Heart left ventricle (tissue), 16 donors: ENCODE data around the gene ZNF587B. TPM values are rescaled to one million over a fixed set of nuclear protein-coding genes. Genes with fewer than 3 reads are reported as not detected.
"Not testable (repeated sequence)": the region's sequence is repeated elsewhere in the genome, so short reads cannot be mapped to it uniquely, and the experiment has no call there.

Experiments
- ATAC-seq, 4 donors: fragments of 200-7000 bp; cut with Tn5 transposase; one replicate each; pipeline ENCODE4 v1.9.1; 2020 to 2022; ENCODE audit warnings: moderate library complexity in 4 of 4, mild to moderate bottlenecking in 3 of 4, moderate number of reproducible peaks in 1 of 4
- DNase-seq, 5 donors: peaks; one replicate each; pipeline ENCODE4 v3.0.0-alpha.2; 2020
- H3K27ac ChIP-seq, 12 donors: fragments of 200-600 bp; sonication (generic) in 4 of 12; one replicate each; pipeline versions ENCODE4 v1.5.0 to v1.8.0; 2016 to 2022; ENCODE audit warnings: mild to moderate bottlenecking in 2 of 12
- H3K27me3 ChIP-seq, 9 donors: fragments of 200-600 bp; sonication (generic) in 2 of 9; one replicate each; pipeline versions ENCODE4 v1.5.1 to v1.8.0; 2016 to 2022; ENCODE audit warnings: mild to moderate bottlenecking in 3 of 9
- H3K36me3 ChIP-seq, 9 donors: fragments of 200-600 bp; sonication (generic) in 2 of 9; one replicate each; pipeline versions ENCODE4 v1.5.0 to v1.8.0; 2018 to 2022; ENCODE audit warnings: mild to moderate bottlenecking in 2 of 9
- H3K4me1 ChIP-seq, 12 donors: fragments of 200-600 bp; sonication (generic) in 4 of 12; one replicate each; pipeline versions ENCODE4 v1.5.0 to v1.8.0; 2016 to 2022; ENCODE audit warnings: mild to moderate bottlenecking in 3 of 12
- H3K4me3 ChIP-seq, 12 donors: fragments of 200-600 bp; sonication (generic) in 4 of 12; one replicate each; pipeline versions ENCODE4 v1.5.0 to v1.8.0; 2017 to 2022; ENCODE audit warnings: mild to moderate bottlenecking in 9 of 12, moderate library complexity in 4 of 12
- H3K9me3 ChIP-seq, 12 donors: fragments of 200-600 bp; sonication (generic) in 4 of 12; one replicate each; pipeline versions ENCODE4 v1.5.0 to v1.8.0; 2016 to 2022; ENCODE audit warnings: mild to moderate bottlenecking in 1 of 12
- CTCF ChIP-seq, 12 donors: fragments of 200-600 bp; sonication (generic) in 4 of 12; IDR thresholded peaks; one replicate each; pipeline versions ENCODE4 v1.5.0 to v1.8.0; 2018 to 2022; ENCODE audit warnings: antibody characterized with exemption in 12 of 12, mild to moderate bottlenecking in 5 of 12
- POLR2A ChIP-seq, 2 donors: fragments of 450-650 bp; IDR thresholded peaks; one replicate each; pipeline ENCODE4 v1.6.1; 2017; ENCODE audit warnings: antibody characterized with exemption in 2 of 2, mild to moderate bottlenecking in 2 of 2, moderate library complexity in 2 of 2
- WGBS, 4 donors: extraction: QIAGEN DNeasy Blood & Tissue Kit in 2 of 4; methylation state at CpG; one replicate each; pipeline versions ENCODE4 v1.1.5 to v1.1.7; 2013 to 2018; 5-methylcytosine and 5-hydroxymethylcytosine counted together
- intact Hi-C, 10 donors: fragments of 100-400 bp; cut with DNase I; formaldehyde crosslinking; loops; one replicate each; pipeline versions ENCODE4 v1.11.1 to v1.14.2; 2022
- polyA plus RNA-seq, 2 donors: library from polyadenylated mRNA; stranded (reverse); fragments of 200-250 nt; gene quantifications; one replicate each; pipeline ENCODE4 v1.2.3, GENCODE V29; 2013
- total RNA-seq, 9 donors: library from RNA; depleted of rRNA in 2 of 9; stranded (reverse); fragments of >200 nt in 2 of 9; fragmentation: NEBNext Ultra II Directional in 3 of 9; extraction: Animal tissue kit (Norgen Biotek cat#: 25700) in 3 of 9; gene quantifications; one replicate each; pipeline versions ENCODE4 v1.1.0 to v1.2.4, GENCODE V29; 2016 to 2023
- donor health status: ischemic (EF 13 %, LVEDD 7.1; RV severe dilation, severe dysfunction).
- donor health status: healthy with polysubstance abuse.
- donor health status: DM: no; HTN: yes; CAD: no.
- donor health status: DM: no; HTN: no; CAD: no.
- donor health status: ischemic (EF 25% LVEDD 6.9; RV normal size, moderate dysfunction).
- donor health status: ischemic (EF 25% LVEDD 5.7; RV mildly dilated, moderate dysfunction).
- donor health status: healthy.
- donor health status: DM: yes; HTN: yes; CAD: no.
- donor health status: ischemic (EF 35%, LVEDD 5.7; RV mildly dilated, moderate dysfunction).
- donor health status: nonischemic (EF 11% LVEDD 7.7; RV severe dilation, severe dysfunction).
- donor health status: DM: yes; HTN: yes; CAD: no.
- donor health status: PGD.
- donor health status: ischemic (EF 29% LVEDD 5.4; RV normal size, mild dysfunction).
- donor health status: nonischemic (EF 23%, LVEDD 6.1; RV moderate dilation, normal function).

ZNF587B gene
- total and polyA plus RNA-seq, 11 donors = 2.9 to 9.2 (median 6.4) TPM

GRCh38 chr19:57803594-57804325 is 26.3 kb upstream of the ZNF587B start:
- Histone ChIP-seq H3K4me1 (peaks cover 0 to 53% (median 16%) of the 10 kb centered on the region in 12 donors), H3K4me3 (peak overlapping the region in 11 of 12 donors; percentile 21 to 66 (median 51)), H3K36me3 (peaks cover 0 to 58% (median 21%) of the 10 kb centered on the region in 9 donors), H3K9me3 (no peaks in the 10 kb centered on the region), H3K27ac (peak overlapping the region in 11 of 12 donors; percentile 44 to 83 (median 61)), H3K27me3 (no peaks in the 10 kb centered on the region)
- ATAC-seq (peak; percentile 14 to 60 (median 50)), DNase-seq (peak in 1 of 5 donors; percentile 66)
- no peak for TF ChIP-seq CTCF (IDR thresholded peaks at IDR 0.05)
- TF ChIP-seq POLR2A (IDR thresholded peaks at IDR 0.05) = no peak
- 13 to 22% (median 20%) methylated on average over 19 of the region's 19 CpGs for WGBS, 4 donors
- intact Hi-C loops = no loop called here

DNA sequence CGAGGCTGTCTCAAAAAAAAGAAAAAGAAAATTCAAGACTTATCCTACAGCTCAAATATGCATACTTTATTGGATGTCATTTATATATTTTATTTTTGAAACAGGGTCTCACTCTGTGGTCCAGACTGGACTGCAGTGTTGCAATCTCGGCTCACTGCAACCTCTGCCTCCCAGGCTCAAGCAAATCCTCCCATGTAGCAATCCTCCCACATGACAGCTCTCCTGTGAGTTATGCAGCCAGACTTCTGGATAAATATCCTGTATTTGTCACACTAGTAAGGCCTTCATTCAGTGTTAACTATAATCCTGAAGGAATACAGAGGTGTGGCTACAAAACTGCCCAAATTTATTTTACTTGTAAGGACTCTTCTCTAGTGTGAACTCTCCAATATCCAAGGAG is 22.6 kb upstream of the ZNF587B start:
- Histone ChIP-seq H3K4me1 (peaks cover 0 to 35% (median 13%) of the 10 kb centered on the region in 12 donors), H3K4me3 (no peak overlapping the region), H3K27me3 (no peaks in the 10 kb centered on the region), H3K27ac (no peak overlapping the region), H3K9me3 (no peaks in the 10 kb centered on the region), H3K36me3 (peaks cover 0 to 58% (median 40%) of the 10 kb centered on the region in 9 donors)
- WGBS, 4 donors = 83 to 97% (median 90%) methylated on average over 2 of the region's 2 CpGs
- ATAC-seq = no peak
- no peak for DNase-seq
- intact Hi-C loops = no loop called here
- TF ChIP-seq CTCF (IDR thresholded peaks at IDR 0.05) = no peak
- TF ChIP-seq POLR2A (IDR thresholded peaks at IDR 0.05) = no peak

DNA sequence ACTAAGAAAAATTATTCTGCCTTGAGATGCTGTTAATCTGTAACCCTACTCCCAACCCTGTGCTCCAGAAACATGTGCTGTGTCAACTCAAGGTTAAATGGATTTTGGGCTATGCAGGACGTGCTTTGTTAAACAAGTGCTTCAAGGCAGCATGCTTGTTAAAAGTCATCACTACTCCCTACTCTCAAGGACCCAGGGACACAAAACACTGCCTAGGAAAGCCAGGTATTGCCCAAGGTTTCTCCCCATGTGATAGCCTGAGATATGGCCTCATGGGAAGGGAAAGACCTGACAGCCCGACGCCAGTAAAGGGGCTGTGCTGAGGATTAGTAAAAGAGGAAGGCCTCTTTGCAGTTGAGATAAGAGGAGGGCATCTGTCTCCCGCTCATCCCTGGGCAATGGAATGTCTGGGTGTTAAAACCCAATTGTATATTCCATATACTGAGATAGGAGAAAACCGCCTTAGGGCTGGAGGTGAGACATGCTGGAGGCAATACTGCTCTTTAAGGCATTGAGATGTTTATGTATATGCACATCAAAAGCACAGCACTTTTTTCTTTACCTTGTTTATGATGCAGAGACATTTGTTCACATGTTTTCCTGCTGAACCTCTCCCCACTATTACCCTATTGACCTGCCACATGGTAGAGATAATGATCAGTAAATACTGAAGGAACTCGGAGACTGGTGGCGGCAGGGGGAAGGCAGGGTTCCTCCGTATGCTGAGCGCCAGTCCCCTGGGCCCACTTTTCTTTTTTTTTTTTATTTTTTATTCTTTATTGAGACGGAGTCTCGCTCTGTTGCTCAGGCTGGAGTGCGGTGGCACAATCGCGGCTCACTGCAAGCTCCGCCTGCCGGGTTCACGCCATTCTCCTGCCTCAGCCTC is 19.4 kb upstream of the ZNF587B start:
- Histone ChIP-seq H3K36me3 (peaks cover 0 to 57% (median 43%) of the 10 kb centered on the region in 9 donors), H3K4me1 (peaks cover 0 to 30% (median 10%) of the 10 kb centered on the region in 12 donors)
- ATAC-seq, intact Hi-C loops, H3K27me3 ChIP-seq, H3K9me3 ChIP-seq, DNase-seq, H3K4me3 ChIP-seq, H3K27ac ChIP-seq: not testable (repeated sequence)
- 75 to 81% (median 77%) methylated on average over 17 of the region's 17 CpGs for WGBS, 4 donors

DNA sequence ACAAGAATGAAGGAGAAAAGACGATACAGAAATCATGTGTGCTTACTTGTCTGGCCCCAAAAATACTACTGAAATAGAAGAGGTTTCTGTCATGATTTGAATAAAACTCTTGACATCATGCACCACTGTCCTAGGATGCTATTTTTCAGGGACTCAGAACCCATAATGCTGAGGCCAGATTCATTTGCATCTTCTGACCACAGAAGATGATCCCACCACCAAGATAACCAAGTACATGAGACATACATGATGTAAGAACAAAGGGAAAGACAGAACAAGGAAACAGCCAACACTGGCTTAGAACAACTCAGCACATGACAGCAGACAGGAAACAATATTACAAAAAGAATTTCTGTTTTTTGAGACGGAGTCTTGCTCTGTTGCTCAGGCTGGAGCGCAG is 17.9 kb upstream of the ZNF587B start:
- Histone ChIP-seq H3K27ac (peak overlapping the region in 1 of 12 donors; percentile 25), H3K4me3 (no peak overlapping the region), H3K36me3 (peaks cover 0 to 48% (median 38%) of the 10 kb centered on the region in 9 donors), H3K27me3 (no peaks in the 10 kb centered on the region), H3K4me1 (peaks cover 0 to 28% (median 9%) of the 10 kb centered on the region in 12 donors), H3K9me3 (no peaks in the 10 kb centered on the region)
- DNase-seq = no peak
- no peak for ATAC-seq
- TF ChIP-seq POLR2A (IDR thresholded peaks at IDR 0.05) (no peak), CTCF (IDR thresholded peaks at IDR 0.05) (no peak)
- WGBS, 4 donors = 82 to 91% (median 89%) methylated on average over 3 of the region's 3 CpGs
- intact Hi-C loops = no loop called here

DNA sequence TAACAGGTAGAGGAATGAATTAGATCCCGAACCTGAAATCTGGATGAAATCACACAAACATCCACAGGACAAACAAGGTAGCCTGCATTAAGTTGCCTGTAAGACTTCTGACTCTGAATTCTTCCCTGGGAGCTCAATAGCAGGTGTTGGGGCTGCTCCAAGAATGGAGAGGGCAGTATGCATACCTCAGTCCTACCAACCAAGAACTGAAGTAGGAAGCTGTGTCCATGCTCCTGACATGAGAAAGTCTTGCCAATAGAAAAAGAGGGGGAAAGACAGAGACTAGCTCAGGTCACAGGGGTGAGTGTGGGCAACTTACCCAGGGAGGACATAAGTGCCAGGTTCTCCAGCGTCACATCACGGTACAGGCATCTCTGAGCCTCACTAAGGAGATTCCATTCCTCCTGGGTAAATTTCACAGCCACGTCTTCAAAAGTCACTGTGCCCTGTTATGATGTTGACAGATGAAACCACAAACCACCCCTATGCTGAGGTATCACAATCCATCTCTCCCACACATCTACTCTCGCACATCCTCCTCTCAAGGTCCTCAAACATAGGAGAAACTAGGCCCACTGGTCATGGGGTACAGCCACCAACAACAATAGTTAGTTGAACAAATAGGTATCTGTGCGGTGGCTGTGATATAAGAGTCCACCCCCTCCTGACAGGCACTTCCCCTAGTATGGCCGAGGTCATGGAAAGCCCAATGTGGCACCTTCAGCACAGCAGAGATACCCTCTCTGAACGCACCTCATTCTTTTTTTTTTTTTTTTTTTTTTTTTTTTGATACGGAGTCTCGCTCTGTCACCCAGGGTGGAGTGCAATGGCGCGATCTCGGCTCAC is 16.9 kb upstream of the ZNF587B start:
- WGBS, 4 donors = 83 to 94% (median 91%) methylated on average over 12 to 13 of the region's 13 CpGs
- DNase-seq, intact Hi-C loops, H3K9me3 ChIP-seq, ATAC-seq, H3K27me3 ChIP-seq: not testable (repeated sequence)
- H3K4me1 ChIP-seq = peaks cover 0 to 28% (median 9%) of the 10 kb centered on the region in 12 donors
- peak overlapping the region in 3 of 12 donors; percentile 25 to 83 (median 78) for H3K27ac ChIP-seq
- peak overlapping the region in 8 of 12 donors; percentile 63 to 93 (median 80) for H3K4me3 ChIP-seq
- H3K36me3 ChIP-seq = peaks cover 0 to 39% (median 28%) of the 10 kb centered on the region in 9 donors
